K562 (cell line): Measurements from ENCODE around the gene ADGRD1. TPM values are rescaled to one million over a fixed set of nuclear protein-coding genes. Genes with fewer than 3 reads are reported as not detected.

Experiments used
- ATAC-seq: fragments of 200-7000 bp; cut with Tn5 transposase; 3 replicates; pipeline ENCODE4 v1.9.1; 2020; ENCODE audit warnings: moderate library complexity
- BruUV-seq: library from RNA; stranded (reverse); fragments of 400-500 nt; replicated peaks from 2 replicates; lab custom pipeline; 2021; lab: Mats Ljungman, UMichigan
- CTCF ChIA-PET: fragments of 300-600 bp; formaldehyde crosslinking; extraction: SDS; loops from one replicate; lab custom pipeline; 2021; ENCODE audit warnings: low intra/inter-chr PET ratio; lab: Yijun Ruan, JAX
- POLR2A ChIA-PET: fragments of 300-600, 350-650 bp; sonication (Branson Sonifier 250); formaldehyde crosslinking; extraction: SDS; loops from one replicate; lab custom pipeline; 2021; ENCODE audit warnings: antibody characterized with exemption, inconsistent platforms; lab: Yijun Ruan, JAX
- DNase-seq, 4 experiments: peaks; one replicate each; pipeline versions ENCODE4 v3.0.0 to v3.0.0-alpha.2; 2011 to 2018; ENCODE audit warnings: low spot score in 3 of 4, mixed read lengths in 3 of 4; ENCODE audit errors: extremely low read depth in 1 of 4
- FAIRE-seq: peaks from 2 replicates; lab custom pipeline; 2011; peaks lifted over from hg19 to GRCh38; lab: Jason Lieb, UNC
- H2AFZ ChIP-seq: 2 replicates; pipeline ENCODE4 v1.6.0; 2011; ENCODE audit warnings: low read depth, low read length, control low read depth, inconsistent platforms
- H3K27ac ChIP-seq: fragments of 200-600 bp; 3 replicates; pipeline ENCODE4 v1.8.0; 2011; ENCODE audit warnings: low read depth, mild to moderate bottlenecking, control low read depth, inconsistent platforms, low read length, moderate library complexity, mixed read lengths; ENCODE audit errors: extremely low read depth
- H3K27me3 ChIP-seq, 2 experiments: fragments of 300-600 bp in 1 of 2; 2 replicates in 1 of 2; 3 replicates in 1 of 2; pipeline versions ENCODE4 v1.6.0 to v1.8.0; 2011; ENCODE audit warnings: inconsistent platforms in 2 of 2, low read length in 2 of 2, mild to moderate bottlenecking in 1 of 2, mixed read lengths in 1 of 2, moderate library complexity in 1 of 2; ENCODE audit not compliant: control insufficient read depth in 2 of 2, insufficient read depth in 2 of 2
- H3K36me3 ChIP-seq: fragments of 300-600 bp; 3 replicates; pipeline ENCODE4 v1.8.0; 2011; ENCODE audit warnings: mild to moderate bottlenecking, low read length, inconsistent platforms; ENCODE audit not compliant: control insufficient read depth, insufficient read depth
- H3K4me1 ChIP-seq, 2 experiments: fragments of 200-600 bp in 1 of 2; replicated peaks in 1 of 2; 2 replicates in 1 of 2; 3 replicates in 1 of 2; pipeline versions ENCODE4 v1.5.1 to v1.8.0; 2011; ENCODE audit warnings: inconsistent platforms in 2 of 2, low read length in 2 of 2, mild to moderate bottlenecking in 1 of 2, mixed read lengths in 1 of 2, moderate library complexity in 1 of 2; ENCODE audit not compliant: control insufficient read depth in 2 of 2, insufficient read depth in 2 of 2
- H3K4me2 ChIP-seq: 2 replicates; pipeline ENCODE4 v1.6.1; 2011; ENCODE audit warnings: low read length, control low read depth, inconsistent platforms, mixed read lengths; ENCODE audit not compliant: insufficient read depth
- H3K4me3 ChIP-seq: fragments of 200-600 bp; sonication (generic), shearing (Covaris generic); 2 replicates; pipeline ENCODE4 v1.5.1; 2016; ENCODE audit warnings: control low read depth, inconsistent platforms
- H3K79me2 ChIP-seq: fragments of 200-600 bp; 3 replicates; pipeline ENCODE4 v1.8.0; 2011; ENCODE audit warnings: low read length, inconsistent platforms; ENCODE audit not compliant: control insufficient read depth, insufficient read depth
- H3K9ac ChIP-seq, 2 experiments: 2 replicates each; pipeline versions ENCODE4 v1.6.0 to v1.6.1; 2011; ENCODE audit warnings: low read depth in 2 of 2, low read length in 2 of 2, control low read depth in 1 of 2, inconsistent platforms in 1 of 2, mild to moderate bottlenecking in 1 of 2, mixed read lengths in 1 of 2; ENCODE audit not compliant: insufficient read depth in 1 of 2
- H3K9me1 ChIP-seq: one replicate; pipeline ENCODE4 v1.6.0; 2011; ENCODE audit warnings: inconsistent platforms, mild to moderate bottlenecking, low read length, moderate library complexity; ENCODE audit not compliant: control insufficient read depth, insufficient read depth
- H3K9me3 ChIP-seq: replicated peaks from 2 replicates; pipeline ENCODE4 v1.5.1; 2011; ENCODE audit warnings: low read depth, low read length, inconsistent platforms; ENCODE audit not compliant: control insufficient read depth, insufficient read depth
- H4K20me1 ChIP-seq: replicated peaks from 2 replicates; pipeline ENCODE4 v1.6.1; 2011; ENCODE audit warnings: low read length, inconsistent platforms, mixed read lengths; ENCODE audit not compliant: control insufficient read depth, insufficient read depth
- CGGBP1 ChIP-seq: fragments of 250-450 bp; sonication (Bioruptor Pico); IDR thresholded peaks from 2 replicates; pipeline ENCODE4 v1.9.0; 2021; ENCODE audit warnings: mild to moderate bottlenecking
- ETV1 ChIP-seq: fragments of 450-650 bp; conservative IDR thresholded peaks from 2 replicates; pipeline ENCODE4 v1.6.1; 2016; ENCODE audit warnings: missing genetic modification characterization, control low read depth, low read depth, missing compliant biosample characterization
- HDAC6 ChIP-seq: IDR thresholded peaks from 2 replicates; pipeline ENCODE4 v1.6.1; 2012; ENCODE audit warnings: low read depth, mild to moderate bottlenecking, control low read depth, inconsistent platforms, low read length, moderate library complexity
- HMGXB4 ChIP-seq: sonication (generic); formaldehyde crosslinking; IDR thresholded peaks from 2 replicates; pipeline ENCODE4 v1.8.1; 2023; ENCODE audit warnings: mild to moderate bottlenecking, missing genetic modification reagents
- MIER1 ChIP-seq: fragments of 450-650 bp; IDR thresholded peaks from 2 replicates; pipeline ENCODE4 v1.6.1; 2016; ENCODE audit warnings: antibody characterized with exemption, mild to moderate bottlenecking, low read depth
- MYNN ChIP-seq, 2 experiments: sonication (generic); formaldehyde crosslinking in 1 of 2; IDR thresholded peaks; 2 replicates each; pipeline versions ENCODE4 v1.5.0 to v1.6.1; 2016 to 2020; ENCODE audit warnings: antibody characterized with exemption in 1 of 2, missing genetic modification reagents in 1 of 2
- ZNF143 ChIP-seq: sonication (generic); formaldehyde crosslinking; IDR thresholded peaks from 2 replicates; pipeline ENCODE4 v1.9.0; 2022; ENCODE audit warnings: mild to moderate bottlenecking, missing genetic modification reagents
- ZNF318 ChIP-seq, 2 experiments: fragments of 450-650 bp; IDR thresholded peaks; 2 replicates each; pipeline ENCODE4 v1.6.1; 2016; ENCODE audit warnings: mild to moderate bottlenecking in 2 of 2, borderline replicate concordance in 1 of 2, low read depth in 1 of 2, moderate library complexity in 1 of 2
- WGBS: fragments of 100-300 bp; shearing (Covaris generic); methylation state at CpG from one replicate; pipeline ENCODE4 v1.1.6; 2016; ENCODE audit warnings: low coverage, mixed read lengths; ENCODE audit not compliant: insufficient coverage; ENCODE audit errors: missing lambda C conversion rate; 5-methylcytosine and 5-hydroxymethylcytosine counted together
- in situ Hi-C: fragments of 300-500 bp; cut with MboI; formaldehyde crosslinking; loops from 4 replicates; pipeline ENCODE4 v1.15.0; 2018; ENCODE audit warnings: inconsistent platforms, mixed read lengths
- intact Hi-C: fragments of 100-400 bp; cut with micrococcal nuclease; formaldehyde crosslinking; loops from 2 replicates; pipeline ENCODE4 v1.14.2; 2022
- polyA plus RNA-seq, 8 experiments: library from polyadenylated mRNA; depleted of rRNA in 4 of 8; stranded (reverse) in 5 of 8; unstranded in 3 of 8; fragments of >200 nt; fragmentation: Nextera tagmentation in 2 of 8; fragmentation: Illumina TruSeq in 1 of 8; extraction: Ambion mirVana in 2 of 8; extraction: Trizol in 1 of 8; gene quantifications; 2 replicates each; pipeline versions ENCODE4 v1.2.1 to v1.2.3, GENCODE V29; 2011 to 2014; ENCODE audit warnings: inconsistent platforms in 1 of 8, missing spikeins in 1 of 8
- total RNA-seq, 7 experiments: library from RNA; depleted of rRNA in 6 of 7; stranded (reverse); fragments of >200 nt in 6 of 7; fragmentation: Illumina TruSeq in 2 of 7; extraction: Trizol in 2 of 7; gene quantifications; 2 replicates each; pipeline versions ENCODE4 v1.2.1 to v1.2.3, GENCODE V29; 2011 to 2021; ENCODE audit warnings: low replicate concordance in 1 of 7

ADGRD1 gene
- total and polyA plus RNA-seq, 9 of the 15 experiments (the other 6 are each of a cell fraction or from before 2014, with no cell fraction given): 1.7 to 11.7 (median 3.3) TPM

- H3K9me3 ChIP-seq: no peaks in the 10 kb centered on the region
- H3K36me3 ChIP-seq: no peaks in the 10 kb centered on the region
- no peak overlapping the region for H3K4me2 ChIP-seq
- ChIA-PET CTCF (no interaction called here), POLR2A (interaction anchor here (0.7 kb wide), 1 partner anchor 548 kb away, joined by 3 read pairs; no protein-coding TSS in a partner anchor)
- no peaks in the 10 kb centered on the region for H3K79me2 ChIP-seq
- H3K9me1 ChIP-seq: no peaks in the 10 kb centered on the region
- no peak overlapping the region for H2AFZ ChIP-seq
- WGBS: 15% methylated on average over 3 of the region's 3 CpGs
- in situ Hi-C loops (no loop called here), intact Hi-C loops (no loop called here)
- ATAC-seq (no peak), FAIRE-seq (no peak)
- BruUV-seq: no TSS peak
- H3K4me1 ChIP-seq: no peaks in the 10 kb centered on the region; a peak in 2 of 5 replicates
- H4K20me1 ChIP-seq: no peaks in the 10 kb centered on the region; the same call in 1 of the 2 replicates
- H3K27ac ChIP-seq: no peak overlapping the region
- TF ChIP-seq ZNF318 (IDR thresholded peaks at IDR 0.05; ENCODE audit: borderline replicate concordance in 1 of 2, low read depth in 1 of 2) (no peak), HDAC6 (no peak), HMGXB4 (CRISPR knock-in tag) (no peak), ZNF143 (CRISPR knock-in tag) (no peak), MIER1 (no peak), MYNN (IDR thresholded peaks at IDR 0.05) (no peak), MYNN (CRISPR knock-in tag; IDR thresholded peaks at IDR 0.05) (no peak), CGGBP1 (CRISPR knock-in tag) (no peak), ETV1 (tag) (no peak)
- TF ChIP-seq, all 486 proteins: peak for 0
- H3K4me3 ChIP-seq: no peak overlapping the region
- no peak for DNase-seq
- H3K9ac ChIP-seq: no peak overlapping the region
- peaks cover 0 to 13% of the 10 kb centered on the region in 2 experiments; a peak in 1 of 5 replicates for H3K27me3 ChIP-seq
These were observed 118.9 kb downstream of the ADGRD1 start for GRCh38 chr12:131072451-131073230.
